IPS-18a (cell line): ENCODE data around the gene OPRD1.
"Not testable (repeated sequence)": the region's sequence is repeated elsewhere in the genome, so short reads cannot be mapped to it uniquely, and the experiment has no call there.

Experiments
- H3K27ac ChIP-seq: one replicate; pipeline ENCODE4 v1.5.1; 2013; ENCODE audit warnings: low read length
- H3K27me3 ChIP-seq: one replicate; pipeline ENCODE4 v1.6.1; 2013; ENCODE audit warnings: mild to moderate bottlenecking, low read length; ENCODE audit not compliant: control insufficient read depth, insufficient read depth
- H3K36me3 ChIP-seq: one replicate; pipeline ENCODE4 v1.6.1; 2013; ENCODE audit warnings: low read depth, low read length; ENCODE audit not compliant: control insufficient read depth
- H3K4me1 ChIP-seq: one replicate; pipeline ENCODE4 v1.6.1; 2013; ENCODE audit warnings: low read depth, low read length; ENCODE audit not compliant: control insufficient read depth
- H3K4me3 ChIP-seq: one replicate; pipeline ENCODE4 v1.5.1; 2013; ENCODE audit warnings: low read length
- H3K9ac ChIP-seq: one replicate; pipeline ENCODE4 v1.6.1; 2013; ENCODE audit warnings: mild to moderate bottlenecking, low read length, moderate library complexity
- H3K9me3 ChIP-seq: one replicate; pipeline ENCODE4 v1.6.1; 2013; ENCODE audit warnings: low read depth, low read length; ENCODE audit not compliant: control insufficient read depth

OPRD1 gene

DNA sequence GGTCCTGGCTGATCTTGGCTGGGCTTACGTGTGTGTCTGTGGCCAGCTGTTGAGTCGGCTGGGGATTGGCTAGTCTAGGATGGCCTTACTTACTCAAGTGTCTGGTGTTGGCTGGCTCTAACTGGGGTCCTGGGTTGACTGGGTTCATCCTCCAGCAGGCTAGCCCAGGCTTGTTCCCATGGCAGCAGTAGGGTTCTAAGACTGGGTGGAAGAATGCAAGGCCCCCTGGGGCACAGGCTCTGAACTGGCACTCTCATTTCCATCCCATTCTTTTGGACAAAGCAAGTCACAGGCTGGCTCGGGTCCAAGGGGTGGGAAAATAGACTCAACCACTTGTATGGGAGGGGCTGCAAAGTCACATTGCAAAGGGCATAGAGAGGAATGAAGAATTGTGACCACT is 7.9 kb upstream of the OPRD1 start:
- Histone ChIP-seq H3K9me3 (no peaks in the 10 kb centered on the region), H3K27me3 (no peaks in the 10 kb centered on the region), H3K27ac (no peak overlapping the region), H3K4me3 (no peak overlapping the region), H3K36me3 (no peaks in the 10 kb centered on the region), H3K4me1 (peaks cover 8% of the 10 kb centered on the region), H3K9ac (no peak overlapping the region)

- peaks cover 20% of the 10 kb centered on the region for H3K27me3 ChIP-seq
- no peak overlapping the region for H3K27ac ChIP-seq
- H3K4me1 ChIP-seq, result peaks cover 8% of the 10 kb centered on the region
These were observed 4.9 kb upstream of the OPRD1 start for GRCh38 chr1:28807046-28807445.

GRCh38 chr1:28807986-28808385 is 4.0 kb upstream of the OPRD1 start:
- no peak overlapping the region for H3K27ac ChIP-seq
- H3K27me3 ChIP-seq, result peaks cover 30% of the 10 kb centered on the region
- peaks cover 8% of the 10 kb centered on the region for H3K4me1 ChIP-seq
- no peak overlapping the region for H3K4me3 ChIP-seq
- H3K9me3 ChIP-seq, result no peaks in the 10 kb centered on the region
- no peak overlapping the region for H3K9ac ChIP-seq
- H3K36me3 ChIP-seq, result no peaks in the 10 kb centered on the region

More at GRCh38 chr1:28807046-28807445, 4.9 kb upstream of the OPRD1 start:
- Histone ChIP-seq H3K9ac (no peak overlapping the region), H3K36me3 (no peaks in the 10 kb centered on the region), H3K4me3 (no peak overlapping the region), H3K9me3 (no peaks in the 10 kb centered on the region)

DNA sequence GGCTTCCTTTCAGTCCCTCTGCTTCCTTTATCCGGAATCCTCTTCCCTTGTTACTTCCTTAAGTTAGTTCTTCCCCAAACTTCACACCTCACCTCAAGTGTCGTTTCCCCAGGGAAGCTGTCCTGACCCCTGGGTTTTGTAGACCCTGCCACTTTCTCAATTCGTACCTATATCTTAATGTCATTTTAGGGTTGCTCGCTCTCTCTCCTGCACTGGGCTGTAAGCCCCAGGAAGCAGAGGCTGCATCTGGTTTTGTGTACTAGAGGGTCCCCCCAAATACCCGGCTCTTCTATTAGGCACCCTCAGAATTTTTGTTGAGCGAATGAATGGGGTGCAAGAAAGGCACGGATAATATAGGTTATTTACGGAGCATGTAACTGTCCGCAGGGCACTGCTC is 603 bp upstream of the OPRD1 start:
- peaks cover 39% of the 10 kb centered on the region for H3K27me3 ChIP-seq
- no peaks in the 10 kb centered on the region for H3K9me3 ChIP-seq
- H3K9ac ChIP-seq, result no peak overlapping the region
- H3K4me3 ChIP-seq, result peak overlapping the region; percentile 32
- no peaks in the 10 kb centered on the region for H3K36me3 ChIP-seq
- no peaks in the 10 kb centered on the region for H3K4me1 ChIP-seq
- H3K27ac ChIP-seq, result no peak overlapping the region

- Histone ChIP-seq H3K36me3 (no peaks in the 10 kb centered on the region), H3K9me3 (no peaks in the 10 kb centered on the region), H3K27ac (no peak overlapping the region), H3K4me1 (no peaks in the 10 kb centered on the region), H3K4me3 (peak overlapping the region; percentile 50), H3K27me3 (peaks cover 39% of the 10 kb centered on the region), H3K9ac (no peak overlapping the region)
These were observed 899 bp downstream of the OPRD1 start for GRCh38 chr1:28812669-28813468.

DNA sequence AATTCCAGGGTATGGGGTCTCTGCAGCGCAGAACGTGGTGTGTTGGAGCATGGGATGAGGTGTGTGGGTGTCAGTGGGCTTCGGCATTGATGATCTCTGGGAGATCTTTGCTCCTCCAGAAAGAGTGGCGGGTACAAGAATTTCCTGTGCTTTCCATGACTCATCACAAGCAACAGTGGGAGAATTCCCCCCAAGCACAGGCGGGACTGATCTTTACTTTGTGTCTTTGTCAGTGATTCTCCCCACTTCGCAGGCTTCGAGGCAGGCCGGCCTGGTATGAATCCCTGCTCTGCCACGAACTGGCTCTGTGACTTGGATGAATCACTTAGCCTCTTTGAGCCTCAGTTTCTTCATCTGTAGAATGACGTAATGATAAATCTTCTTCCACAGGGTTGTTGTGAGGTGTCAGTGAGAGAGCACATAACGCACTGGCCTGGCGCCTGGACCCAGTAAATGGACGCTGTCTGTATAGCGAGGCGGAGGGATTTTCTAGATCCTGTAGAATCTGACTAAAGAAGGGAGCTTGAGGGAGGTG is 2.0 kb downstream of the OPRD1 start:
- Histone ChIP-seq H3K4me3 (no peak overlapping the region), H3K27me3 (peaks cover 39% of the 10 kb centered on the region), H3K9me3 (no peaks in the 10 kb centered on the region), H3K9ac (no peak overlapping the region), H3K4me1 (no peaks in the 10 kb centered on the region), H3K27ac (no peak overlapping the region), H3K36me3 (no peaks in the 10 kb centered on the region)

DNA sequence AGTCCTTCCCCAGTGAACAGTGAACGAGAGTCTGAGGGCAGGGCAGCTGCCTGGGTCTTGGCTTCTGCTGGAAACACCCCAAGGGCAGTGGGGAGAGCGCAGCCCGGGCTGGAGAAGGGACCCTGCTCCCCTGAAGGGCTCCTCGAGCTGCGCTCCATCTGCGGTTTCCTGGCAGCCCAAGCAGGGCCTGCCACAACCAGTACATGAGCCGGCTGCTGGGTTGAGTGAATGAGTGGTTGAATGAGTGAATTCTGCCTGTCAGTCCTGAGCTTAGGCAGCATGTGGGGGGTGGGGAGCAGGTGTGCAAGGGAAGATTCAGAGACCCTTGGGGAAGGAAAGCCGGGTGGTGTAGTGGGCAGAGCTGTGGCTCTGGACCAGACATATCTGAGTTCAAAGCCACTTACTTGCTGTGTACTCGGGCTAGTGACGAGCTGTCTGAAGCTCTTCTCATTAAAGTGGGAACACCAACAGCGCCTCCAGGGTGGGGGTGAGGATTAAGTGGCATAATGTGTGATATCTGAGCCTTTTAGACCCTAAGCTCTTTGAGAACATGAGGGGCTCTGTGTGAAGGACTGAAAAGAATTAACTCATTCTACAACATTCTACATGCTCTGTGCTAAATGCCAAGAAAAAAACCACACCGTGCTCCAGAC is 3.7 kb downstream of the OPRD1 start:
- no peak overlapping the region for H3K9ac ChIP-seq
- H3K36me3 ChIP-seq, result no peaks in the 10 kb centered on the region
- H3K27me3 ChIP-seq, result peaks cover 31% of the 10 kb centered on the region
- H3K4me3 ChIP-seq, result no peak overlapping the region
- no peak overlapping the region for H3K27ac ChIP-seq
- no peaks in the 10 kb centered on the region for H3K4me1 ChIP-seq
- H3K9me3 ChIP-seq, result no peaks in the 10 kb centered on the region

- Histone ChIP-seq H3K4me3 (no peak overlapping the region), H3K36me3 (no peaks in the 10 kb centered on the region), H3K27me3 (peaks cover 18% of the 10 kb centered on the region), H3K4me1 (no peaks in the 10 kb centered on the region), H3K9ac (no peak overlapping the region), H3K9me3 (no peaks in the 10 kb centered on the region), H3K27ac (no peak overlapping the region)
These were observed 5.2 kb downstream of the OPRD1 start for GRCh38 chr1:28817133-28817532.

DNA sequence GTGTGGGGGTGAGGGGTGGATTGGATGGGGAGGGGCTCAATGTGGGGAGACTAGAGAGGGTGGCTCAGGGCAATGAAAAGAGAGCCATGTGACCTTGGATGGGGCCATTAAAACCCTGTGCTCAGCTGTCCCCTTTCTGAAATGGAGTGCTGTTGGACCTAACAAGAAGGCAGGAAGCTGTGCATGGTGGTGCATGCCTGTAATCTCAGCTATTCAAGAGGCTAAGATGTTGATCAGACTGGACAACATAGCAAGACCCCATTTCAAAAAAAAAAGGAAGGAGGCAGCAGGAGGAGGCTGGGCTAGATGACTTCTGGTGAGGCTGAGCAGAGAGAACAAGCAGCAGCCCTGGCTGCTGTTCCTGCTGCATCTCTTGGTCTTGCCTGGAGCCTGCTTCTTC is 7.0 kb downstream of the OPRD1 start:
- no peaks in the 10 kb centered on the region for H3K27me3 ChIP-seq
- no peaks in the 10 kb centered on the region for H3K9me3 ChIP-seq
- no peak overlapping the region for H3K27ac ChIP-seq
- no peak overlapping the region for H3K4me3 ChIP-seq
- H3K36me3 ChIP-seq, result no peaks in the 10 kb centered on the region
- H3K9ac ChIP-seq, result no peak overlapping the region
- H3K4me1 ChIP-seq, result no peaks in the 10 kb centered on the region

GRCh38 chr1:28822799-28823198 is 10.8 kb downstream of the OPRD1 start:
- no peaks in the 10 kb centered on the region for H3K9me3 ChIP-seq
- H3K36me3 ChIP-seq, result no peaks in the 10 kb centered on the region
- H3K27me3 ChIP-seq, result no peaks in the 10 kb centered on the region
- no peak overlapping the region for H3K4me3 ChIP-seq
- no peak overlapping the region for H3K9ac ChIP-seq
- H3K27ac ChIP-seq, result no peak overlapping the region
- H3K4me1 ChIP-seq, result no peaks in the 10 kb centered on the region

DNA sequence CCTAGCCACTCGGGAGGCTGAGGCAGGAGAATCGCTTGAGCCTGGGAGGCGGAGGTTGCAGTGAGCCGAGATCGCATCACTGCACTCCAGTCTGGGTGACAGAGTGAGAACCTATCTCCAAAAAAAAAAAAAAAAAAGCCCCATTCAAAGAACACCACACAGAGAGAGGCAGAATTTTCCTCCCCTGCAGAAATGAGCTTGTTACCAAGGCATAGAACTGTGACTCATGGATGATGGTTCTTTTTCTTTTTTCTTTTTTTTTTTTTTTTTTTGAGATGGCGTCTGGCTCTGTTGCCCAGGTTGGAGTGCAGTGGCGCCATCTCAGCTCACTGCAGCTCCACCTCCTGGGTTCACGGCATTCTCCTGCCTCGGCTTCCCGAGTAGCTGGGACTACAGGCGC is 12.1 kb downstream of the OPRD1 start:
- not testable (repeated sequence) for H3K9ac ChIP-seq, H3K27ac ChIP-seq, H3K9me3 ChIP-seq, H3K4me3 ChIP-seq, H3K4me1 ChIP-seq, H3K36me3 ChIP-seq, H3K27me3 ChIP-seq
